Liver (tissue), 9 donors: ENCODE data around the gene ST6GALNAC3. TPM values are rescaled to one million over a fixed set of nuclear protein-coding genes. Genes with fewer than 3 reads are reported as not detected.

Experiments used
- DNase-seq: peaks from one replicate; pipeline ENCODE4 v3.0.0-alpha.2; 2017; ENCODE audit warnings: low spot score
- H3K27ac ChIP-seq, 2 donors: one replicate each; pipeline ENCODE4 v1.7.0; 2013; ENCODE audit warnings: inconsistent platforms in 2 of 2, low read length in 2 of 2, control low read depth in 1 of 2, low read depth in 1 of 2, mild to moderate bottlenecking in 1 of 2
- H3K27me3 ChIP-seq, 4 donors: one replicate each; pipeline versions ENCODE4 v1.6.1 to v1.7.0; 2013; ENCODE audit warnings: low read length in 3 of 4, inconsistent platforms in 1 of 4, mild to moderate bottlenecking in 1 of 4, moderate library complexity in 1 of 4; ENCODE audit not compliant: control insufficient read depth in 4 of 4, insufficient read depth in 4 of 4
- H3K36me3 ChIP-seq, 4 donors: one replicate each; pipeline versions ENCODE4 v1.6.1 to v1.7.0; 2013; ENCODE audit warnings: low read length in 3 of 4, mild to moderate bottlenecking in 3 of 4, low read depth in 1 of 4, moderate library complexity in 1 of 4; ENCODE audit not compliant: control insufficient read depth in 4 of 4, insufficient read depth in 3 of 4
- H3K4me1 ChIP-seq, 4 donors: one replicate each; pipeline versions ENCODE4 v1.6.1 to v1.7.0; 2013; ENCODE audit warnings: low read length in 3 of 4, mild to moderate bottlenecking in 3 of 4, moderate library complexity in 1 of 4; ENCODE audit not compliant: control insufficient read depth in 4 of 4, insufficient read depth in 4 of 4
- H3K4me3 ChIP-seq, 3 donors: one replicate each; pipeline versions ENCODE4 v1.6.1 to v1.7.0; 2013; ENCODE audit warnings: low read length in 3 of 3, control low read depth in 1 of 3, low read depth in 1 of 3, mild to moderate bottlenecking in 1 of 3
- H3K9ac ChIP-seq, 2 donors: one replicate each; pipeline ENCODE4 v1.7.0; 2013; ENCODE audit warnings: low read length in 2 of 2, mild to moderate bottlenecking in 2 of 2, moderate library complexity in 2 of 2, control low read depth in 1 of 2, low read depth in 1 of 2
- H3K9me3 ChIP-seq, 4 donors: one replicate each; pipeline versions ENCODE4 v1.6.1 to v1.7.0; 2013; ENCODE audit warnings: low read length in 3 of 4; ENCODE audit not compliant: control insufficient read depth in 4 of 4
- ATF3 ChIP-seq: IDR thresholded peaks from 2 replicates; pipeline ENCODE4 v1.6.1; 2016; ENCODE audit warnings: antibody characterized with exemption
- CTCF ChIP-seq: fragments of 150-350 bp; IDR thresholded peaks from 2 replicates; pipeline ENCODE4 v1.5.1; 2017; ENCODE audit warnings: improper control_type of control experiment, low read depth, low read length; ENCODE audit not compliant: missing input control
- EGR1 ChIP-seq, 2 donors: IDR thresholded peaks; 2 replicates each; pipeline ENCODE4 v1.6.1; 2016 to 2018; ENCODE audit warnings: antibody characterized with exemption in 2 of 2, low read depth in 2 of 2
- FOXA1 ChIP-seq: IDR thresholded peaks from 2 replicates; pipeline ENCODE4 v1.6.1; 2016; ENCODE audit warnings: antibody characterized with exemption
- FOXA2 ChIP-seq: IDR thresholded peaks from 2 replicates; pipeline ENCODE4 v1.6.1; 2016; ENCODE audit warnings: antibody characterized with exemption
- GABPA ChIP-seq, 2 donors: IDR thresholded peaks in 1 of 2; conservative IDR thresholded peaks in 1 of 2; 2 replicates each; pipeline ENCODE4 v1.6.1; 2016; ENCODE audit warnings: antibody characterized with exemption in 2 of 2, mild to moderate bottlenecking in 1 of 2, moderate library complexity in 1 of 2
- HNF4A ChIP-seq, 2 donors: conservative IDR thresholded peaks; 2 replicates each; pipeline ENCODE4 v1.6.1; 2016; ENCODE audit warnings: antibody characterized with exemption in 2 of 2, mild to moderate bottlenecking in 2 of 2
- HNF4G ChIP-seq: IDR thresholded peaks from 2 replicates; pipeline ENCODE4 v1.6.1; 2016; ENCODE audit warnings: antibody characterized with exemption
- JUND ChIP-seq, 2 donors: IDR thresholded peaks; 2 replicates each; pipeline ENCODE4 v1.6.1; 2016; ENCODE audit warnings: antibody characterized with exemption in 2 of 2
- MAX ChIP-seq: IDR thresholded peaks from 2 replicates; pipeline ENCODE4 v1.6.1; 2016; ENCODE audit warnings: antibody characterized with exemption
- NR2F2 ChIP-seq: IDR thresholded peaks from 2 replicates; pipeline ENCODE4 v1.6.1; 2016; ENCODE audit warnings: antibody characterized with exemption
- RAD21 ChIP-seq, 2 donors: IDR thresholded peaks; 2 replicates each; pipeline ENCODE4 v1.6.1; 2016; ENCODE audit warnings: antibody characterized with exemption in 2 of 2, mild to moderate bottlenecking in 2 of 2
- REST ChIP-seq: IDR thresholded peaks from 2 replicates; pipeline ENCODE4 v1.6.1; 2016; ENCODE audit warnings: antibody characterized with exemption, mild to moderate bottlenecking
- RXRA ChIP-seq, 2 donors: IDR thresholded peaks; 2 replicates each; pipeline ENCODE4 v1.6.1; 2017 to 2018; ENCODE audit warnings: antibody characterized with exemption in 2 of 2, mild to moderate bottlenecking in 1 of 2
- SP1 ChIP-seq: IDR thresholded peaks from 2 replicates; pipeline ENCODE4 v1.6.1; 2018; ENCODE audit warnings: antibody characterized with exemption, mild to moderate bottlenecking
- TAF1 ChIP-seq: conservative IDR thresholded peaks from 2 replicates; pipeline ENCODE4 v1.6.1; 2016; ENCODE audit warnings: antibody characterized with exemption, mild to moderate bottlenecking
- YY1 ChIP-seq: IDR thresholded peaks from 2 replicates; pipeline ENCODE4 v1.6.1; 2016; ENCODE audit warnings: antibody characterized with exemption, mild to moderate bottlenecking
- ZBTB33 ChIP-seq: IDR thresholded peaks from 2 replicates; pipeline ENCODE4 v1.6.1; 2016; ENCODE audit warnings: antibody characterized with exemption
- WGBS: extraction: QIAGEN DNeasy Blood & Tissue Kit; methylation state at CpG from one replicate; pipeline ENCODE4 v1.1.7; 2013; 5-methylcytosine and 5-hydroxymethylcytosine counted together
- polyA plus RNA-seq, 2 donors: library from polyadenylated mRNA; stranded (reverse) in 1 of 2; unstranded in 1 of 2; fragments of 200-250 nt in 1 of 2; fragments of >200 nt in 1 of 2; fragmentation: Nextera tagmentation in 1 of 2; extraction: Ambion mirVana in 1 of 2; gene quantifications; one replicate each; pipeline versions ENCODE4 v1.2.1 to v1.2.3, GENCODE V29; 2013 to 2015
- total RNA-seq, 2 donors: library from RNA; depleted of rRNA; stranded (reverse); fragments of >200 nt; gene quantifications; one replicate each; pipeline ENCODE4 v1.2.3, GENCODE V29; 2014
- donor health status: healthy.
- donor health status: healthy.
- donor health status: healthy.
- donor health status: healthy.
- donor health status: healthy.

ST6GALNAC3 gene
- total and polyA plus RNA-seq, 4 donors = 1.2 to 5.0 (median 3.2) TPM

- no peaks in the 10 kb centered on the region for H3K9me3 ChIP-seq
- no peak overlapping the region for H3K9ac ChIP-seq
- WGBS = 74% methylated on average over 2 of the region's 2 CpGs
- peaks cover 0 to 3% (median 0%) of the 10 kb centered on the region in 4 donors for H3K27me3 ChIP-seq
- H3K4me3 ChIP-seq = no peak overlapping the region
- no peaks in the 10 kb centered on the region for H3K36me3 ChIP-seq
- DNase-seq = no peak
- TF ChIP-seq ZBTB33 (no peak), NR2F2 (no peak), RXRA (IDR thresholded peaks at IDR 0.05) (no peak), YY1 (no peak), EGR1 (IDR thresholded peaks at IDR 0.05; ENCODE audit: low read depth in 2 of 2) (no peak), ATF3 (no peak), RAD21 (IDR thresholded peaks at IDR 0.05) (no peak), FOXA1 (no peak), HNF4G (no peak), TAF1 (no peak), REST (no peak), FOXA2 (no peak), JUND (IDR thresholded peaks at IDR 0.05) (no peak), SP1 (no peak), HNF4A (conservative IDR thresholded peaks at IDR 0.05) (no peak), MAX (no peak), GABPA (IDR thresholded peaks at IDR 0.05 in 1 of 2, conservative IDR thresholded peaks at IDR 0.05 in 1 of 2) (no peak)
- H3K27ac ChIP-seq = no peak overlapping the region
- H3K4me1 ChIP-seq = peaks cover 0 to 3% (median 2%) of the 10 kb centered on the region in 4 donors
Observed at GRCh38 chr1:76395059-76395458, 320.5 kb downstream of the ST6GALNAC3 start.

GRCh38 chr1:76402128-76402527 lies 327.6 kb downstream of the ST6GALNAC3 start:
- Histone ChIP-seq H3K4me3 (no peak overlapping the region), H3K9ac (no peak overlapping the region), H3K36me3 (no peaks in the 10 kb centered on the region), H3K27me3 (peaks cover 0 to 3% (median 0%) of the 10 kb centered on the region in 4 donors), H3K4me1 (no peaks in the 10 kb centered on the region), H3K9me3 (no peaks in the 10 kb centered on the region), H3K27ac (no peak overlapping the region)
- DNase-seq = no peak
- 90% methylated on average over 2 of the region's 2 CpGs for WGBS
- TF ChIP-seq FOXA2 (no peak), CTCF (no peak), NR2F2 (no peak), RXRA (IDR thresholded peaks at IDR 0.05) (no peak), FOXA1 (no peak), YY1 (no peak), SP1 (no peak), HNF4A (conservative IDR thresholded peaks at IDR 0.05) (no peak), MAX (no peak), ZBTB33 (no peak), GABPA (IDR thresholded peaks at IDR 0.05 in 1 of 2, conservative IDR thresholded peaks at IDR 0.05 in 1 of 2) (no peak), EGR1 (IDR thresholded peaks at IDR 0.05; ENCODE audit: low read depth in 2 of 2) (no peak), REST (no peak)
